ENCODE measurements around the gene WDR77.

DNA sequence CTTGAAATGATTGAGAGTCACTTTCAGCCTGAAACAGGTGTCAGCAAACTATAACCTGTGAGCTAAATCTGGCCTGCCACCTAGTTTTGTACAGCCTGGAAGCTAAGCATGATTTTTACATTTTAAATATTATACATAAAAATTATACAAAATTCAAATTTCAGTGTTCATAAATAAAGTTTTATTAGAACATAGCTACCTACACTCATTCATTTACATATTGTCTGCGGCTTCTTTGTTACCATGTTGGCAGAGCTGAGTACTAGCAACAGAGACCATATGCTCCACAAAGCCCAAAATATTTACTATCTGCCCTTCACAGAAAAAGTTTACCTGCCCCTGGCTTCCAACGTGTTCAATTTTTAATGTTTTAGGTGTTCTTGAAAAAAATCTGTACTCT is 16.7 kb upstream of the WDR77 start:
- TF ChIP-seq ZFP41 (CRISPR knock-in tag; IDR thresholded peaks at IDR 0.05; ENCODE audit: borderline replicate concordance) (no peak), JUND (CRISPR knock-in tag; IDR thresholded peaks at IDR 0.05) (no peak), ATF2 (CRISPR knock-in tag; IDR thresholded peaks at IDR 0.05) (no peak), CEBPB (IDR thresholded peaks at IDR 0.05; ENCODE audit: borderline replicate concordance, low read depth, low read length) (no peak)

Data from HepG2 (cell line).